ENCODE results near the gene PKN2.

GRCh38 chr1:88648706-88649105, 35.4 kb upstream of the PKN2 start:
- TF ChIP-seq EZH2 (IDR thresholded peaks at IDR 0.05; ENCODE audit: borderline replicate concordance, low read length) (no peak), CTCF (conservative IDR thresholded peaks at IDR 0.05 in 1 of 2, IDR thresholded peaks at IDR 0.05 in 1 of 2; ENCODE audit: extremely low read depth in 1 of 2, insufficient read depth in 1 of 2, low read depth in 1 of 2, low read length in 2 of 2) (no peak)
